ENCODE data around the gene PRLHR. TPM values are rescaled to one million over a fixed set of nuclear protein-coding genes. Genes with fewer than 3 reads are reported as not detected.
A peak's percentile ranks its signal among the peaks of the same experiment; 100 is the strongest.

The PRLHR gene
- total and polyA plus RNA-seq, 2 of the 13 experiments (the other 11 are each of a cell fraction or from before 2014, with no cell fraction given) = not detected

- TF ChIP-seq GPBP1L1 (CRISPR knock-in tag; IDR thresholded peaks at IDR 0.05) (no peak), TGIF2 (CRISPR knock-in tag; IDR thresholded peaks at IDR 0.05) (no peak), ZNF605 (CRISPR knock-in tag; IDR thresholded peaks at IDR 0.05) (no peak), ZNF224 (CRISPR knock-in tag; IDR thresholded peaks at IDR 0.05) (no peak), DDIT3 (CRISPR knock-in tag; IDR thresholded peaks at IDR 0.05) (no peak)
Measured at GRCh38 chr10:118625504-118625903, 30.1 kb upstream of the PRLHR start (continued).

- H3K27me3 ChIP-seq (ENCODE audit: control insufficient read depth in 1 of 2, insufficient read depth in 2 of 2, low read length in 2 of 2) = peaks cover 1 to 14% of the 10 kb centered on the region in 2 experiments; a peak in 2 of 5 replicates
- WGBS (ENCODE audit: low lambda C conversion rate) = 6% methylated on average over 5 of the region's 5 CpGs
Measured at GRCh38 chr10:118624747-118625146, 29.3 kb upstream of the PRLHR start.

More at GRCh38 chr10:118624747-118625146, 29.3 kb upstream of the PRLHR start:
- POLR2A ChIA-PET = no interaction called here
- no peaks in the 10 kb centered on the region for H4K20me1 ChIP-seq (ENCODE audit: insufficient read depth, low read length)
- no peaks in the 10 kb centered on the region for H3K9me3 ChIP-seq (ENCODE audit: low read length)
- intact Hi-C loops (cut with micrococcal nuclease; ENCODE audit: unreplicated experiment) (no loop called here), in situ Hi-C loops (cut with HindIII; ENCODE audit: extremely low pct_ligation_motif_present, low pct_unique_long_range_greater_than_20kb) (no loop called here)
- TF ChIP-seq SIN3B (IDR thresholded peaks at IDR 0.05; ENCODE audit: low read length) (no peak), ZBTB46 (CRISPR knock-in tag; IDR thresholded peaks at IDR 0.05; ENCODE audit: borderline replicate concordance) (no peak), MNT (IDR thresholded peaks at IDR 0.05) (peak; percentile 97)
- H3K79me2 ChIP-seq (ENCODE audit: insufficient read depth, low read length) = no peaks in the 10 kb centered on the region
- no peaks in the 10 kb centered on the region for H3K36me3 ChIP-seq (replicated peaks in 1 of 2; ENCODE audit: control insufficient read depth in 1 of 2, insufficient read depth in 2 of 2, low read length in 2 of 2)
- H3K4me1 ChIP-seq (ENCODE audit: insufficient read depth, low read length) = no peaks in the 10 kb centered on the region
- CTCF ChIA-PET (ENCODE audit: low intra/inter-chr PET ratio, low total read pairs) = no interaction called here
- H2AFZ ChIP-seq (ENCODE audit: low read length) = no peak overlapping the region
- no peak overlapping the region for H3K4me3 ChIP-seq (replicated peaks in 1 of 3; ENCODE audit: insufficient read depth in 1 of 3, low read depth in 2 of 3, low read length in 3 of 3)
- no peak for FAIRE-seq
- no TSS peak for BruUV-seq (replicated peaks)
- no peak for ATAC-seq
- no peak overlapping the region for H3K4me2 ChIP-seq (ENCODE audit: low read depth, low read length)
- no peak overlapping the region for H3K27ac ChIP-seq (ENCODE audit: extremely low read length, insufficient read depth, low read length)
- no peak overlapping the region for H3K9ac ChIP-seq (ENCODE audit: insufficient read depth, low read depth, low read length)
- DNase-seq (ENCODE audit: low spot score) = no peak

Measured in HepG2 (cell line).